ENCODE results near the gene SMIM20.

Gene SMIM20

GRCh38 chr4:25915353-25915705, 1.3 kb downstream of the SMIM20 start:
- no peak overlapping the region; the same call in 1 of the 2 replicates for H3K27ac ChIP-seq (ENCODE audit: low read length)
- H4K20me1 ChIP-seq (ENCODE audit: insufficient read depth, low read length) = no peaks in the 10 kb centered on the region

GRCh38 chr4:25916870-25917269, 2.9 kb downstream of the SMIM20 start:
- no peaks in the 10 kb centered on the region for H3K9me3 ChIP-seq (ENCODE audit: insufficient read depth, low read length)
- H4K20me1 ChIP-seq (ENCODE audit: insufficient read depth, low read length) = no peaks in the 10 kb centered on the region
- peaks cover 11% of the 10 kb centered on the region for H3K79me2 ChIP-seq (ENCODE audit: low read length)
- H3K27me3 ChIP-seq (ENCODE audit: low read depth, low read length) = no peaks in the 10 kb centered on the region
- H3K4me3 ChIP-seq (ENCODE audit: low read length) = no peak overlapping the region
- peaks cover 3% of the 10 kb centered on the region for H3K36me3 ChIP-seq (replicated peaks; ENCODE audit: low read depth, low read length)
- no peak overlapping the region for H3K9ac ChIP-seq (ENCODE audit: low read length)
- no peak overlapping the region for H3K4me2 ChIP-seq (ENCODE audit: low read length)
- no peak overlapping the region for H3K27ac ChIP-seq (ENCODE audit: low read length)
- peaks cover 17% of the 10 kb centered on the region for H3K4me1 ChIP-seq (ENCODE audit: low read length)
- no peak for TF ChIP-seq EZH2phosphoT487 (IDR thresholded peaks at IDR 0.05; ENCODE audit: low read depth)
- TF ChIP-seq CTCF (IDR thresholded peaks at IDR 0.05; ENCODE audit: low read depth, low read length) = no peak
- no peak overlapping the region for H2AFZ ChIP-seq (ENCODE audit: low read depth, low read length)

More at GRCh38 chr4:25915353-25915705, 1.3 kb downstream of the SMIM20 start:
- Histone ChIP-seq H2AFZ (ENCODE audit: low read depth, low read length) (no peak overlapping the region), H3K4me1 (ENCODE audit: low read length) (peaks cover 17% of the 10 kb centered on the region), H3K36me3 (replicated peaks; ENCODE audit: low read depth, low read length) (peaks cover 3% of the 10 kb centered on the region), H3K27me3 (ENCODE audit: low read depth, low read length) (no peaks in the 10 kb centered on the region), H3K9me3 (ENCODE audit: insufficient read depth, low read length) (no peaks in the 10 kb centered on the region), H3K4me2 (ENCODE audit: low read length) (peak overlapping the region; percentile 88), H3K79me2 (ENCODE audit: low read length) (peaks cover 11% of the 10 kb centered on the region), H3K9ac (ENCODE audit: low read length) (peak overlapping the region; percentile 77; the same call in 1 of the 2 replicates), H3K4me3 (ENCODE audit: low read length) (peak overlapping the region; percentile 86)
- TF ChIP-seq CTCF (IDR thresholded peaks at IDR 0.05; ENCODE audit: low read depth, low read length) = no peak
- TF ChIP-seq EZH2phosphoT487 (IDR thresholded peaks at IDR 0.05; ENCODE audit: low read depth) = no peak

GRCh38 chr4:25919676-25920075, 5.7 kb downstream of the SMIM20 start:
- H3K79me2 ChIP-seq (ENCODE audit: low read length) = peaks cover 9% of the 10 kb centered on the region
- H3K9me3 ChIP-seq (ENCODE audit: insufficient read depth, low read length) = no peaks in the 10 kb centered on the region
- no peak overlapping the region for H3K4me3 ChIP-seq (ENCODE audit: low read length)
- H3K27ac ChIP-seq (ENCODE audit: low read length) = no peak overlapping the region
- peaks cover 3% of the 10 kb centered on the region for H3K36me3 ChIP-seq (replicated peaks; ENCODE audit: low read depth, low read length)
- no peak overlapping the region for H3K4me2 ChIP-seq (ENCODE audit: low read length)
- peaks cover 9% of the 10 kb centered on the region for H3K4me1 ChIP-seq (ENCODE audit: low read length)
- H4K20me1 ChIP-seq (ENCODE audit: insufficient read depth, low read length) = no peaks in the 10 kb centered on the region
- TF ChIP-seq EZH2phosphoT487 (IDR thresholded peaks at IDR 0.05; ENCODE audit: low read depth) = no peak
- H3K27me3 ChIP-seq (ENCODE audit: low read depth, low read length) = no peaks in the 10 kb centered on the region
- no peak overlapping the region for H3K9ac ChIP-seq (ENCODE audit: low read length)
- no peak overlapping the region for H2AFZ ChIP-seq (ENCODE audit: low read depth, low read length)

GRCh38 chr4:25921922-25922321, 7.9 kb downstream of the SMIM20 start:
- peaks cover 9% of the 10 kb centered on the region for H3K4me1 ChIP-seq (ENCODE audit: low read length)
- no peaks in the 10 kb centered on the region for H4K20me1 ChIP-seq (ENCODE audit: insufficient read depth, low read length)
- H3K36me3 ChIP-seq (replicated peaks; ENCODE audit: low read depth, low read length) = peaks cover 3% of the 10 kb centered on the region
- no peaks in the 10 kb centered on the region for H3K9me3 ChIP-seq (ENCODE audit: insufficient read depth, low read length)
- H3K27me3 ChIP-seq (ENCODE audit: low read depth, low read length) = no peaks in the 10 kb centered on the region
- H3K27ac ChIP-seq (ENCODE audit: low read length) = no peak overlapping the region
- no peaks in the 10 kb centered on the region for H3K79me2 ChIP-seq (ENCODE audit: low read length)
- H2AFZ ChIP-seq (ENCODE audit: low read depth, low read length) = no peak overlapping the region
- no peak overlapping the region for H3K9ac ChIP-seq (ENCODE audit: low read length)
- no peak overlapping the region for H3K4me2 ChIP-seq (ENCODE audit: low read length)
- H3K4me3 ChIP-seq (ENCODE audit: low read length) = no peak overlapping the region
- TF ChIP-seq EZH2phosphoT487 (IDR thresholded peaks at IDR 0.05; ENCODE audit: low read depth) (no peak), CTCF (IDR thresholded peaks at IDR 0.05; ENCODE audit: low read depth, low read length) (no peak)
